ENCODE measurements around the gene ST3GAL3.

GRCh38 chr1:43864111-43865045 is 157.0 kb downstream of the ST3GAL3 start:
- TF ChIP-seq CTCF (optimal IDR thresholded peaks at IDR 0.05 in 1 of 3, IDR thresholded peaks at IDR 0.05 in 1 of 3, conservative IDR thresholded peaks at IDR 0.05 in 1 of 3; ENCODE audit: extremely low read depth in 1 of 3, insufficient read depth in 2 of 3, low read length in 3 of 3) (no peak), EZH2 (IDR thresholded peaks at IDR 0.05; ENCODE audit: low read length) (no peak)

All from keratinocyte (primary cell).